ENCODE measurements around the gene DLG1.
"Not testable (repeated sequence)": the region's sequence is repeated elsewhere in the genome, so short reads cannot be mapped to it uniquely, and the experiment has no call there.

The DLG1 gene

GRCh38 chr3:197068077-197068476 lies 230.3 kb downstream of the DLG1 start:
- DNase-seq: no peak

GRCh38 chr3:197064771-197065170 lies 233.6 kb downstream of the DLG1 start:
- DNase-seq: no peak

GRCh38 chr3:197062446-197062845 lies 236.0 kb downstream of the DLG1 start:
- no peak for DNase-seq

- DNase-seq: not testable (repeated sequence)
Observed at GRCh38 chr3:197051637-197052036, 246.8 kb downstream of the DLG1 start.

- no peak for DNase-seq
Observed at GRCh38 chr3:197050511-197050910, 247.9 kb downstream of the DLG1 start.

GRCh38 chr3:197042539-197042938 lies 255.9 kb downstream of the DLG1 start:
- DNase-seq: no peak

GRCh38 chr3:197041875-197042488 lies 256.4 kb downstream of the DLG1 start:
- no peak for DNase-seq

- no peak for DNase-seq
Observed at GRCh38 chr3:197040658-197041057, 257.8 kb downstream of the DLG1 start.

GRCh38 chr3:197038679-197039462 lies 259.5 kb downstream of the DLG1 start:
- no peak for DNase-seq

- no peak for DNase-seq
Observed at GRCh38 chr3:197035577-197035976, 262.8 kb downstream of the DLG1 start.

- not testable (repeated sequence) for DNase-seq
Observed at GRCh38 chr3:197034778-197035177, 263.6 kb downstream of the DLG1 start.

GRCh38 chr3:197033764-197034163 lies 264.6 kb downstream of the DLG1 start:
- not testable (repeated sequence) for DNase-seq

GRCh38 chr3:197031315-197032285 lies 266.8 kb downstream of the DLG1 start:
- no peak for DNase-seq

GRCh38 chr3:197030379-197031314 lies 267.8 kb downstream of the DLG1 start:
- DNase-seq: no peak

GRCh38 chr3:197029511-197030167 lies 268.8 kb downstream of the DLG1 start, which contains the start of gene MELTF:
Gene MELTF, minus strand, starts transcription at chr3:197029817. Its CDS starts 115 bp downstream, at chr3:197029702.
- DNase-seq: peak; percentile 19

GRCh38 chr3:197028728-197029510 lies 269.5 kb downstream of the DLG1 start:
- no peak for DNase-seq

- DNase-seq: no peak
Observed at GRCh38 chr3:197027896-197028727, 270.3 kb downstream of the DLG1 start.

- no peak for DNase-seq
Observed at GRCh38 chr3:197027151-197027895, 271.1 kb downstream of the DLG1 start.

GRCh38 chr3:197026481-197026866 lies 271.9 kb downstream of the DLG1 start:
- no peak for DNase-seq

All from NCI-H1092 (cell line).